GM12873 (cell line): ENCODE data around the gene PSMD11.

Experiments
- TF ChIP-seq, protein P1 (sequence below): IDR thresholded peaks from 2 replicates; pipeline ENCODE4 v1.5.1; 2012; ENCODE audit warnings: low read depth, mild to moderate bottlenecking, moderate library complexity, low read length, control low read depth; ENCODE audit not compliant: insufficient read depth; ENCODE audit errors: missing control alignments

PSMD11 gene

DNA sequence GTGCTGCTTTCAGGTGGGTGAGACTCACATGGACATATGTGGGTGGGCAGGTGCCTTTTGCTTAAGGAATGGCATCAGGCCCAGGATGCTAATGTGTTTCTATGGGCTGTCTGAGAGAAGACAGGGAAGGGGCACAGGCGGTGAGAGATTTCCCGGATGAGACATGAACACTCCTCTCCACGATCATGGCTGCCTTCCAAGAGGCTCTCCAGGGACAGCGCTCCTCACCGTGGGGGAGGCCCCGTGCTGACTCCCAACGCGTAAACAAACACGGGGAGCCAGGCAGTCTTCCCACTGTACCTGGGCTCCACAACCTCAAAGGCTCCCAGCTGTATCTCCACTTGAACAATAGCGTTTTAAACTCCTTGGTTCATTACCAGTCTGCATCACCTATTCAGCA is 85.3 kb downstream of the PSMD11 start:
- TF ChIP-seq, protein P1, sequence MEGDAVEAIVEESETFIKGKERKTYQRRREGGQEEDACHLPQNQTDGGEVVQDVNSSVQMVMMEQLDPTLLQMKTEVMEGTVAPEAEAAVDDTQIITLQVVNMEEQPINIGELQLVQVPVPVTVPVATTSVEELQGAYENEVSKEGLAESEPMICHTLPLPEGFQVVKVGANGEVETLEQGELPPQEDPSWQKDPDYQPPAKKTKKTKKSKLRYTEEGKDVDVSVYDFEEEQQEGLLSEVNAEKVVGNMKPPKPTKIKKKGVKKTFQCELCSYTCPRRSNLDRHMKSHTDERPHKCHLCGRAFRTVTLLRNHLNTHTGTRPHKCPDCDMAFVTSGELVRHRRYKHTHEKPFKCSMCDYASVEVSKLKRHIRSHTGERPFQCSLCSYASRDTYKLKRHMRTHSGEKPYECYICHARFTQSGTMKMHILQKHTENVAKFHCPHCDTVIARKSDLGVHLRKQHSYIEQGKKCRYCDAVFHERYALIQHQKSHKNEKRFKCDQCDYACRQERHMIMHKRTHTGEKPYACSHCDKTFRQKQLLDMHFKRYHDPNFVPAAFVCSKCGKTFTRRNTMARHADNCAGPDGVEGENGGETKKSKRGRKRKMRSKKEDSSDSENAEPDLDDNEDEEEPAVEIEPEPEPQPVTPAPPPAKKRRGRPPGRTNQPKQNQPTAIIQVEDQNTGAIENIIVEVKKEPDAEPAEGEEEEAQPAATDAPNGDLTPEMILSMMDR: no peak
